Upper lobe of right lung (tissue), 1 donor: Measurements from ENCODE around the gene SLC44A5. TPM values are rescaled to one million over a fixed set of nuclear protein-coding genes. Genes with fewer than 3 reads are reported as not detected.
"Not testable (repeated sequence)": the region's sequence is repeated elsewhere in the genome, so short reads cannot be mapped to it uniquely, and the experiment has no call there.

ENCODE experiments used
- ATAC-seq: fragments of 200-7000 bp; cut with Tn5 transposase; one replicate; pipeline ENCODE4 v1.9.1; 2020; ENCODE audit warnings: mild to moderate bottlenecking, moderate library complexity
- DNase-seq: peaks from one replicate; pipeline ENCODE4 v3.0.0-alpha.2; 2020
- H3K27ac ChIP-seq: fragments of 200-600 bp; one replicate; pipeline ENCODE4 v1.8.0; 2022
- H3K27me3 ChIP-seq: fragments of 200-600 bp; one replicate; pipeline ENCODE4 v1.8.0; 2022; ENCODE audit warnings: mild to moderate bottlenecking
- H3K36me3 ChIP-seq: fragments of 200-600 bp; one replicate; pipeline ENCODE4 v1.8.0; 2022
- H3K4me1 ChIP-seq: fragments of 200-600 bp; one replicate; pipeline ENCODE4 v1.8.0; 2022
- H3K4me3 ChIP-seq: fragments of 200-600 bp; one replicate; pipeline ENCODE4 v1.8.0; 2022; ENCODE audit warnings: mild to moderate bottlenecking
- H3K9me3 ChIP-seq: fragments of 200-600 bp; one replicate; pipeline ENCODE4 v1.8.0; 2022
- CTCF ChIP-seq: fragments of 200-600 bp; IDR thresholded peaks from one replicate; pipeline ENCODE4 v1.8.0; 2022; ENCODE audit warnings: antibody characterized with exemption
- intact Hi-C: fragments of 100-400 bp; cut with DNase I; formaldehyde crosslinking; loops from one replicate; pipeline ENCODE4 v1.11.0; 2022
- total RNA-seq: library from RNA; stranded (reverse); fragmentation: NEBNext Ultra II Directional; extraction: Animal tissue kit (Norgen Biotek cat#: 25700); gene quantifications from one replicate; pipeline ENCODE4 v1.2.1, GENCODE V29; 2021
- donor health status: DM: no; HTN: yes; CAD: no; lungs with severe emphysema.

The SLC44A5 gene
- total RNA-seq, 1 donor from 2014 or later = 0.55 TPM

DNA sequence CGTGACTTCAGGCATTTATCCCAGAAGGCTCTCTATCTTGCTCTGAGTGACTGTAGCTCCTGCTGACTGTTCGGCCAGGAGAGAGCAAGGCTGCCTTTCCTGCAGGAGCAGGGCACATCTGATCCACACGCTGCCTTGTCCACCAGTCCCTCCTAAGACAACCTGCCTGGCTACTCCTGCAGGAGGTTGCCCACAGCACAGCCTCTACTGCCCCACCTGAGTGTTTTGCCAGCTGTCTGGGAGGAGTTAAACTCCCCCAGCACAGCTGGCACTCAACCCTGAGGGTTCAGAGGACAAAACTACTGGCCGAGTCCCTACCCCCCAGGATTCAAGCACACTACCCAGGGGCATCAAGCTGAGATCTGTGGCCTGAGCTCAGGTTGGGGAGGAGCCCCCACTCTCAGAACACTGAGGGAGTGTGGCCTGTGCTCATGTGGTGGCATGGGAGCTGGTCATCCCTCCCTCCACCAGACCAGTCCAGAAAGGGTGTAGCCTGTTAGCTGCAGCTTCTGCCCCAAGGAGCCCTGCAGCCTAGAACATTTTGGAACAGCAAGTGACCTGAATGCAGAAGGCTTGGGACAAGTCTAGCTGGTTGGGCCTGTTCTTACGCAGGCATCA, 237.3 kb downstream of the SLC44A5 start:
- DNase-seq (no peak), ATAC-seq (peak; percentile 19)
- Histone ChIP-seq H3K36me3 (no peaks in the 10 kb centered on the region), H3K27ac (no peak overlapping the region), H3K4me3 (no peak overlapping the region), H3K4me1 (no peaks in the 10 kb centered on the region), H3K9me3 (no peaks in the 10 kb centered on the region), H3K27me3 (no peaks in the 10 kb centered on the region)
- no peak for TF ChIP-seq CTCF
- intact Hi-C loops = no loop called here

DNA sequence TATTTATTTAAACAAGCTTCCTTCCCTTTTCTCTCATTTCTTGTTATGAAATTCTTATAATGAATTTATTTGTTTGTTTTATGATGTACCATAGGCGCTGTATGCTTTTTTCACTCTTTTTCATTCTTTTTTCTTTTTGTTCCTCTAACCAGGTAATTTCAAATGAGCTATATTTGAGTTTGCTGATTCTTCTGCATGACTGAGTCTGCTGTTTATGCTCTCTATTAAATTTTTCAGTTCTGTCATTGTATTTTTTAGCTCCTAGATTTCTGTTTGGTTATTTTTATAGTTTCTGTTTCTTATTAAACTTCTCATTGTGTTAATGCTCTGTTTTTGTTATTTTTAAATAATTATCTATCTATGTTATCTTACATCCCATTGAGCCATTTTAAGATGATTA, 244.3 kb downstream of the SLC44A5 start:
- Histone ChIP-seq H3K4me1 (no peaks in the 10 kb centered on the region), H3K36me3 (no peaks in the 10 kb centered on the region), H3K9me3 (peaks cover 4% of the 10 kb centered on the region), H3K4me3 (no peak overlapping the region), H3K27ac (no peak overlapping the region), H3K27me3 (no peaks in the 10 kb centered on the region)
- TF ChIP-seq CTCF = no peak
- no peak for ATAC-seq
- no peak for DNase-seq
- intact Hi-C loops = no loop called here

- TF ChIP-seq CTCF = no peak
- Histone ChIP-seq H3K4me3 (no peak overlapping the region), H3K27ac (no peak overlapping the region), H3K4me1 (no peaks in the 10 kb centered on the region), H3K27me3 (no peaks in the 10 kb centered on the region), H3K36me3 (no peaks in the 10 kb centered on the region), H3K9me3 (peaks cover 4% of the 10 kb centered on the region)
- ATAC-seq (no peak), DNase-seq (no peak)
- intact Hi-C loops = no loop called here
These were observed 249.7 kb downstream of the SLC44A5 start for GRCh38 chr1:75361260-75361659.

DNA sequence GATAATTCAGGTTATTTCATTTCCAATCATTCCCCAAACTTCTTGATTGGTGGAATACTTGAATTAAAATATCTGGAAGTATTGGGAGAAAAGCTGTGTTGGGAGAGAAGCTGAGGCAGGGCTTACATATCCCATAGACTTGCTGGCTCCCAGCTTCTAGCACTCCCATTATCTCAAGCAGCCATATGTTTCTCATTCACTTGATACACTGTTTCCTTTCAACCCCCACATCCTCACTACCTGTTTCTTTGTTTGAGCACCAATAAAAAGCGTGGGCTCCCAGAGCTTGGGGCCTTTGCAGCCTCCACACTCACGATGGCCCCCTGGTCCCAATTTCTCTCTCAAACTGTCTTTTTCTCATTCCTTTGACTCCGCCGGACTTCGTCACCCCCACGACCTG, 256.6 kb downstream of the SLC44A5 start:
- H3K4me1 ChIP-seq, H3K27me3 ChIP-seq, H3K9me3 ChIP-seq, H3K27ac ChIP-seq, intact Hi-C loops, H3K36me3 ChIP-seq, ATAC-seq, DNase-seq, H3K4me3 ChIP-seq: not testable (repeated sequence)

DNA sequence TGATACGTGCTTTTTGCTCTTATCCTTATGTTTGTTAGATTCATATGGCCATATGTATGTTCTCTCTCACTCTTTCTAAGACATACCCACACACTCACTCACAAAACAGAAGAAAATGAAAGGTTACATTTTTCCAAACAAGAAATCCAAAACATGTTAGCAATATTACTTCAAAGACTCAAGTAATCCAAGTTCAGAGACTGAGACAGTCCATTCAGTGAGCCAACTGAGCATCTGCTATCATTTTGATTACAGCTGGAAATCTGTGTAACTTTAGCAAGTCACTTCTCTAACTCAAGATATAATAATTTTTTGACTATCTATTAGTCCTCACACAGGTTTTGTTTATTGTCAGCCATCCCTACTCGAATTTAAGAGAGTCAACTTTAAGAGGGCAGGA, 257.9 kb downstream of the SLC44A5 start:
- intact Hi-C loops = no loop called here
- no peak for TF ChIP-seq CTCF
- no peak overlapping the region for H3K4me3 ChIP-seq
- no peak overlapping the region for H3K27ac ChIP-seq
- no peak for ATAC-seq
- H3K27me3 ChIP-seq = no peaks in the 10 kb centered on the region
- no peaks in the 10 kb centered on the region for H3K9me3 ChIP-seq
- DNase-seq = no peak
- H3K4me1 ChIP-seq = no peaks in the 10 kb centered on the region
- no peaks in the 10 kb centered on the region for H3K36me3 ChIP-seq

- Histone ChIP-seq H3K9me3 (no peaks in the 10 kb centered on the region), H3K4me1 (no peaks in the 10 kb centered on the region), H3K27ac (no peak overlapping the region), H3K4me3 (no peak overlapping the region), H3K36me3 (no peaks in the 10 kb centered on the region), H3K27me3 (no peaks in the 10 kb centered on the region)
- ATAC-seq (no peak), DNase-seq (no peak)
- intact Hi-C loops = no loop called here
- no peak for TF ChIP-seq CTCF
These were observed 265.2 kb downstream of the SLC44A5 start for GRCh38 chr1:75345538-75346292.
